Endodermal cell (in vitro differentiated cells): ENCODE data around the gene TPBGL. TPM values are rescaled to one million over a fixed set of nuclear protein-coding genes. Genes with fewer than 3 reads are reported as not detected.
A peak's percentile ranks its signal among the peaks of the same experiment; 100 is the strongest.

Experiments
- DNase-seq: peaks from one replicate; pipeline ENCODE4 v3.0.0-alpha.2; 2017
- H3K27ac ChIP-seq: 2 replicates; pipeline ENCODE4 v1.5.1; 2013; ENCODE audit warnings: mild to moderate bottlenecking, low read depth, low read length, moderate library complexity
- H3K27me3 ChIP-seq: 2 replicates; pipeline ENCODE4 v1.6.1; 2013; ENCODE audit warnings: mild to moderate bottlenecking, low read length, moderate library complexity; ENCODE audit not compliant: insufficient read depth, control insufficient read depth, poor library complexity, severe bottlenecking
- H3K36me3 ChIP-seq: 2 replicates; pipeline ENCODE4 v1.7.0; 2013; ENCODE audit warnings: mild to moderate bottlenecking, low read length, moderate library complexity; ENCODE audit not compliant: control insufficient read depth, insufficient read depth
- H3K4me1 ChIP-seq: one replicate; pipeline ENCODE4 v1.7.0; 2013; ENCODE audit warnings: low read length; ENCODE audit not compliant: control insufficient read depth, insufficient read depth
- H3K4me3 ChIP-seq: 2 replicates; pipeline ENCODE4 v1.5.1; 2013; ENCODE audit warnings: mild to moderate bottlenecking, low read length, moderate library complexity
- H3K9ac ChIP-seq: 2 replicates; pipeline ENCODE4 v1.6.1; 2013; ENCODE audit warnings: mild to moderate bottlenecking, low read length, moderate library complexity; ENCODE audit not compliant: poor library complexity, severe bottlenecking; ENCODE audit errors: extremely low read depth
- H3K9me3 ChIP-seq: 2 replicates; pipeline ENCODE4 v1.6.1; 2013; ENCODE audit warnings: mild to moderate bottlenecking, low read length, moderate library complexity; ENCODE audit not compliant: control insufficient read depth
- H3K27ac Mint-ChIP-seq: 2 replicates; pipeline ENCODE4 v1.8.0; 2020; ENCODE audit warnings: mixed read lengths
- H3K27me3 Mint-ChIP-seq: 2 replicates; pipeline ENCODE4 v1.8.0; 2021; ENCODE audit warnings: mild to moderate bottlenecking, mixed read lengths; ENCODE audit not compliant: insufficient read depth
- H3K36me3 Mint-ChIP-seq: 2 replicates; pipeline ENCODE4 v1.8.0; 2020; ENCODE audit warnings: low read depth, mixed read lengths
- H3K4me1 Mint-ChIP-seq: 2 replicates; pipeline ENCODE4 v1.8.0; 2020; ENCODE audit warnings: mixed read lengths
- H3K4me3 Mint-ChIP-seq: 2 replicates; pipeline ENCODE4 v1.8.0; 2020; ENCODE audit warnings: mild to moderate bottlenecking, moderate library complexity, mixed read lengths
- H3K9me3 Mint-ChIP-seq: 2 replicates; pipeline ENCODE4 v1.8.0; 2020; ENCODE audit warnings: mild to moderate bottlenecking, mixed read lengths
- CTCF ChIP-seq: fragments of 200-600 bp; sonication (generic); conservative IDR thresholded peaks from 2 replicates; pipeline ENCODE4 v1.5.0; 2021; ENCODE audit warnings: antibody characterized with exemption, mild to moderate bottlenecking
- WGBS, 2 experiments: methylation state at CpG; one replicate each; pipeline versions ENCODE4 v1.1.5 to v1.1.7; 2013; ENCODE audit warnings: missing lambda C conversion rate in 2 of 2, mixed read lengths in 1 of 2; ENCODE audit not compliant: insufficient coverage in 1 of 2, insufficient read length in 1 of 2; 5-methylcytosine and 5-hydroxymethylcytosine counted together
- total RNA-seq, 2 donors: library from RNA; stranded (reverse); fragmentation: NEBNext Ultra II Directional in 1 of 2; extraction: Animal tissue kit (Norgen Biotek cat#: 25700) in 1 of 2; gene quantifications; 2 replicates in 1 of 2; 3 replicates in 1 of 2; pipeline ENCODE4 v1.2.1, GENCODE V29; 2021

TPBGL gene
- total RNA-seq, 2 donors from 2014 or later = 0.13 TPM; not detected in 1

- Mint-ChIP-seq H3K4me1 (peaks cover 17% of the 10 kb centered on the region), H3K27ac (no peak overlapping the region), H3K36me3 (no peaks in the 10 kb centered on the region), H3K27me3 (peaks cover 4% of the 10 kb centered on the region), H3K4me3 (no peak overlapping the region), H3K9me3 (no peaks in the 10 kb centered on the region)
- no peak overlapping the region for H3K9ac ChIP-seq
- H3K27me3 ChIP-seq = no peaks in the 10 kb centered on the region
- no peaks in the 10 kb centered on the region for H3K9me3 ChIP-seq
- no peaks in the 10 kb centered on the region for H3K4me1 ChIP-seq
- TF ChIP-seq CTCF = no peak
- peak; percentile 56 for DNase-seq
- H3K36me3 ChIP-seq = no peaks in the 10 kb centered on the region
- H3K4me3 ChIP-seq = no peak overlapping the region
- H3K27ac ChIP-seq = no peak overlapping the region
- 56% methylated on average over 3 of the region's 3 CpGs; no CpG with 5 or more reads in 1 of the 2 experiments for WGBS, 2 experiments
These were observed 38.8 kb upstream of the TPBGL start for GRCh38 chr11:75201771-75202170.

GRCh38 chr11:75202195-75202594 is 38.4 kb upstream of the TPBGL start:
- no peak overlapping the region for H3K9ac ChIP-seq
- peaks cover 4% of the 10 kb centered on the region for H3K27me3 Mint-ChIP-seq

GRCh38 chr11:75203138-75203537 is 37.4 kb upstream of the TPBGL start:
- Histone ChIP-seq H3K9ac (no peak overlapping the region), H3K36me3 (no peaks in the 10 kb centered on the region), H3K9me3 (no peaks in the 10 kb centered on the region), H3K4me3 (no peak overlapping the region), H3K4me1 (no peaks in the 10 kb centered on the region), H3K27me3 (peaks cover 12% of the 10 kb centered on the region), H3K27ac (no peak overlapping the region)
- H3K36me3 Mint-ChIP-seq = no peaks in the 10 kb centered on the region
- peaks cover 17% of the 10 kb centered on the region for H3K4me1 Mint-ChIP-seq
- H3K27ac Mint-ChIP-seq = no peak overlapping the region
- H3K9me3 Mint-ChIP-seq = no peaks in the 10 kb centered on the region
- peaks cover 4% of the 10 kb centered on the region for H3K27me3 Mint-ChIP-seq
- DNase-seq = peak; percentile 48
- H3K4me3 Mint-ChIP-seq = no peak overlapping the region
- WGBS, 2 experiments = 88 to 94% methylated on average over 3 to 13 of the region's 13 CpGs
- no peak for TF ChIP-seq CTCF

More at GRCh38 chr11:75202195-75202594, 38.4 kb upstream of the TPBGL start:
- DNase-seq = peak; percentile 46
- H3K9me3 Mint-ChIP-seq = no peaks in the 10 kb centered on the region
- Histone ChIP-seq H3K9me3 (no peaks in the 10 kb centered on the region), H3K36me3 (no peaks in the 10 kb centered on the region), H3K27me3 (peaks cover 4% of the 10 kb centered on the region), H3K4me3 (no peak overlapping the region), H3K4me1 (no peaks in the 10 kb centered on the region), H3K27ac (no peak overlapping the region)
- no peak for TF ChIP-seq CTCF
- no peak overlapping the region for H3K4me3 Mint-ChIP-seq
- H3K36me3 Mint-ChIP-seq = no peaks in the 10 kb centered on the region
- H3K27ac Mint-ChIP-seq = no peak overlapping the region
- H3K4me1 Mint-ChIP-seq = peaks cover 17% of the 10 kb centered on the region
- 89 to 97% methylated on average over 5 to 6 of the region's 6 CpGs for WGBS, 2 experiments
